ENCODE results near the gene NMNAT2.

The NMNAT2 gene

DNA sequence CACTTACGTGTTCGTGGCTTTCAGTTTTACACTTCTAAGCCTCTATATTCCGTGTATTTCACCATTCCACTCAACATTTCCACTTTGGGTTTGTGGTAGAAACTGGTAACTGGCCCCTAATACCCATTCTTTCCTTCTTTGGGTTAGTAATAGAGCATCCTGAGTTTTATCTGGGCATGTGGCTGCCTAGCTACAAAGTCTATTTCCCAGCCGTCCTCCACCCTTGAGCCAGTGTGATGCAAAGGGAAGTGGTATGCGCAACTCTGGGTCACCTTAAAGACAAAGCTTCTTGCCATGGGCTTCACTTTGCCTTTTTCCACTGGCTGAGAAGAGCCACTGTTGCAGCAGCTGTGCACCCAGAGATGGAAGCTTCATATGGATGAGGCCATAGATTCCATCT lies 158.3 kb downstream of the NMNAT2 start:
- no peaks in the 10 kb centered on the region for H3K36me3 ChIP-seq (ENCODE audit: insufficient read depth, low read length)
- no peaks in the 10 kb centered on the region for H3K9me2 ChIP-seq (ENCODE audit: low read depth, low read length)
- H3K79me2 ChIP-seq (ENCODE audit: insufficient read depth, low read length), result no peaks in the 10 kb centered on the region
- no peaks in the 10 kb centered on the region for H3F3A ChIP-seq (ENCODE audit: insufficient read depth, low read length)
- no peaks in the 10 kb centered on the region for H3K4me1 ChIP-seq (ENCODE audit: insufficient read depth, low read length, severe bottlenecking)
- H3K27me3 ChIP-seq (ENCODE audit: insufficient read depth, low read length), result no peaks in the 10 kb centered on the region; the same call in 1 of the 2 replicates
- no peak overlapping the region for H3K4me3 ChIP-seq (ENCODE audit: low read depth, low read length, poor library complexity, severe bottlenecking)
- H3K4me2 ChIP-seq (ENCODE audit: low read length), result no peak overlapping the region
- no peak overlapping the region for H2AFZ ChIP-seq (ENCODE audit: low read length)
- H3K9ac ChIP-seq (ENCODE audit: low read length), result no peak overlapping the region
- TF ChIP-seq EZH2 (IDR thresholded peaks at IDR 0.05; ENCODE audit: borderline replicate concordance, low read length) (no peak), CTCF (IDR thresholded peaks at IDR 0.05; ENCODE audit: low read length) (no peak)
- H3K9me3 ChIP-seq (ENCODE audit: low read length), result peaks cover 4% of the 10 kb centered on the region
- no peaks in the 10 kb centered on the region for H4K20me1 ChIP-seq (ENCODE audit: insufficient read depth, low read length)
- H3K27ac ChIP-seq (ENCODE audit: low read depth, low read length, poor library complexity, severe bottlenecking), result no peak overlapping the region

DNA sequence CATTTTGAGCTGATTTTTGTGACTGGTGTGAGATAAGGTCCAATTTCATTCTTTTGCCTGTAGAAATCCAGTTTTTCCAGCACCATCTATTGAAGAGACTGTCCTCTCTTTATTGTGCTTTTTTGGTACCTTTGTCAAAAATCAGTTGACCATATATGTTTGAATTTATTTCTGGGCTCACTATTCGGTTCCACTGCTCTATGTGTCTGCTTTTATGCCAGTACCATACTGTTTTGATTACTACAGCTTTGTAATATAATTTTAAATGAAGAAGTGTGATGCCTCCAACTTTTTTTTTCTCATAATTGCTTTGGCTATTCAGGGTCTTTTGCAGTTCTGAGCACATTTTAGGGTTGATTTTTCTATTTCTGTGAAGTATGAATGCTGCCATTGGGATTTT lies 163.1 kb downstream of the NMNAT2 start:
- Histone ChIP-seq H3K79me2 (ENCODE audit: insufficient read depth, low read length) (no peaks in the 10 kb centered on the region), H3K4me3 (ENCODE audit: low read depth, low read length, poor library complexity, severe bottlenecking) (no peak overlapping the region), H3K27ac (ENCODE audit: low read depth, low read length, poor library complexity, severe bottlenecking) (no peak overlapping the region), H3K36me3 (ENCODE audit: insufficient read depth, low read length) (no peaks in the 10 kb centered on the region), H3K4me2 (ENCODE audit: low read length) (no peak overlapping the region), H4K20me1 (ENCODE audit: insufficient read depth, low read length) (no peaks in the 10 kb centered on the region), H3K9ac (ENCODE audit: low read length) (no peak overlapping the region), H3K27me3 (ENCODE audit: insufficient read depth, low read length) (no peaks in the 10 kb centered on the region), H3K4me1 (ENCODE audit: insufficient read depth, low read length, severe bottlenecking) (no peaks in the 10 kb centered on the region), H3F3A (ENCODE audit: insufficient read depth, low read length) (no peaks in the 10 kb centered on the region), H2AFZ (ENCODE audit: low read length) (no peak overlapping the region), H3K9me2 (ENCODE audit: low read depth, low read length) (no peaks in the 10 kb centered on the region), H3K9me3 (ENCODE audit: low read length) (peaks cover 4% of the 10 kb centered on the region)
- no peak for TF ChIP-seq EZH2 (IDR thresholded peaks at IDR 0.05; ENCODE audit: borderline replicate concordance, low read length)
- no peak for TF ChIP-seq CTCF (IDR thresholded peaks at IDR 0.05; ENCODE audit: low read length)

DNA sequence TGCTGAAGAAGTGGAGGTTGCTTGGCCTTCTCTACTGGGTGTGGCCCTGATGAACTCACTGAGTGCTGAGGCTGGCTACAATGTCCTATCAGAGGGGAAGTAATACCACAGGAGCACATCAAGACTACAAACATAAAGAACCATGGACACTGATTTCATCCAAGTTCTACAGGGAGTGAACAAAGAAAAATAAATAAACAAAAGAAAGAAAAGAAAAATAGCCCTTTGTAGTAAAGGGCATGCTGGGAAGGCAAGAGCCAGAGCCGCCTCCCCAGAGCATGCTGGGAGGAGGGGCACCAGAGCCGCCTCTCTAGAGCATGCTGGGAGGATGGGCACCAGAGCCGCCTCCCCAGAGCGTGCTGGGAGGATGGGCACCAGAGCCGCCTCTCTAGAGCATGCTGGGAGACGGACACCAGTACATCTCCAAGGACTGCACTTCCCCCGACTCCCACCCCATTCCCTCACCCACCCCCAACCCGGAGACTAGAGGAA lies 166.2 kb downstream of the NMNAT2 start:
- no peaks in the 10 kb centered on the region for H3K4me1 ChIP-seq (ENCODE audit: insufficient read depth, low read length, severe bottlenecking)
- no peak overlapping the region for H3K9ac ChIP-seq (ENCODE audit: low read length)
- H3K9me3 ChIP-seq (ENCODE audit: low read length), result peaks cover 4% of the 10 kb centered on the region
- H3K4me3 ChIP-seq (ENCODE audit: low read depth, low read length, poor library complexity, severe bottlenecking), result no peak overlapping the region
- no peak overlapping the region for H3K4me2 ChIP-seq (ENCODE audit: low read length)
- no peak overlapping the region for H3K27ac ChIP-seq (ENCODE audit: low read depth, low read length, poor library complexity, severe bottlenecking)
- H3F3A ChIP-seq (ENCODE audit: insufficient read depth, low read length), result no peaks in the 10 kb centered on the region
- H3K9me2 ChIP-seq (ENCODE audit: low read depth, low read length), result no peaks in the 10 kb centered on the region
- TF ChIP-seq CTCF (IDR thresholded peaks at IDR 0.05; ENCODE audit: low read length) (no peak), EZH2 (IDR thresholded peaks at IDR 0.05; ENCODE audit: borderline replicate concordance, low read length) (no peak)
- no peaks in the 10 kb centered on the region for H3K36me3 ChIP-seq (ENCODE audit: insufficient read depth, low read length)
- H2AFZ ChIP-seq (ENCODE audit: low read length), result no peak overlapping the region
- no peaks in the 10 kb centered on the region for H3K79me2 ChIP-seq (ENCODE audit: insufficient read depth, low read length)
- peaks cover 2% of the 10 kb centered on the region; the same call in 1 of the 2 replicates for H3K27me3 ChIP-seq (ENCODE audit: insufficient read depth, low read length)
- H4K20me1 ChIP-seq (ENCODE audit: insufficient read depth, low read length), result no peaks in the 10 kb centered on the region

Data from OCI-LY1 (cell line).